Uterus (tissue), 4 donors: ENCODE results near the gene FPGS. TPM values are rescaled to one million over a fixed set of nuclear protein-coding genes. Genes with fewer than 3 reads are reported as not detected.

ENCODE experiments used
- DNase-seq, 2 donors: peaks; one replicate each; pipeline ENCODE4 v3.0.0-alpha.2; 2019 to 2020
- H3K27ac ChIP-seq, 2 donors: fragments of 200-600 bp; sonication (generic); 1 replicate in 1 of 2; 2 replicates in 1 of 2; pipeline ENCODE4 v1.5.1; 2016 to 2018
- H3K27me3 ChIP-seq, 2 donors: fragments of 200-600 bp; sonication (generic); one replicate each; pipeline ENCODE4 v1.5.1; 2018 to 2019; ENCODE audit warnings: control low read depth in 1 of 2
- H3K36me3 ChIP-seq, 2 donors: fragments of 200-600 bp; sonication (generic); one replicate each; pipeline ENCODE4 v1.5.1; 2019; ENCODE audit warnings: control low read depth in 1 of 2
- H3K4me1 ChIP-seq, 2 donors: fragments of 200-600 bp; sonication (generic); one replicate each; pipeline ENCODE4 v1.5.1; 2018 to 2019; ENCODE audit warnings: control low read depth in 1 of 2
- H3K4me3 ChIP-seq, 2 donors: fragments of 200-600 bp; sonication (generic); 1 replicate in 1 of 2; 2 replicates in 1 of 2; pipeline ENCODE4 v1.5.1; 2018 to 2019; ENCODE audit warnings: mild to moderate bottlenecking in 1 of 2
- H3K9me3 ChIP-seq, 2 donors: fragments of 200-600 bp; sonication (generic); one replicate each; pipeline ENCODE4 v1.5.1; 2019; ENCODE audit warnings: control low read depth in 1 of 2
- CTCF ChIP-seq, 4 experiments: fragments of 200-600 bp in 2 of 4; fragments of 450-650 bp in 2 of 4; sonication (generic) in 2 of 4; IDR thresholded peaks; one replicate each; pipeline ENCODE4 v1.5.1; 2016 to 2019; ENCODE audit warnings: antibody characterized with exemption in 4 of 4, mild to moderate bottlenecking in 2 of 4, moderate library complexity in 1 of 4
- POLR2A ChIP-seq, 2 donors: fragments of 450-650 bp; IDR thresholded peaks; one replicate each; pipeline ENCODE4 v1.6.1; 2016; ENCODE audit warnings: antibody characterized with exemption in 2 of 2, mild to moderate bottlenecking in 1 of 2, moderate library complexity in 1 of 2
- intact Hi-C: fragments of 100-400 bp; cut with DNase I; formaldehyde crosslinking; loops from one replicate; pipeline ENCODE4 v1.15.1; 2023; ENCODE audit warnings: low total_unique reads
- total RNA-seq, 4 donors: library from RNA; depleted of rRNA in 3 of 4; stranded (reverse); fragments of >200 nt in 3 of 4; gene quantifications; one replicate each; pipeline versions ENCODE4 v1.1.0 to v1.2.4, GENCODE V29; 2014 to 2023
- donor health status: DM: yes; HTN: yes; CAD: no.

The FPGS gene
- total RNA-seq, 4 donors from 2014 or later, result 11.5 to 128 (median 46.6) TPM

GRCh38 chr9:127789179-127789578 lies 13.5 kb upstream of the FPGS start:
- TF ChIP-seq POLR2A (IDR thresholded peaks at IDR 0.05) (no peak), CTCF (IDR thresholded peaks at IDR 0.05) (no peak)
- Histone ChIP-seq H3K4me1 (peaks cover 0 to 14% of the 10 kb centered on the region in 2 donors), H3K4me3 (no peak overlapping the region), H3K27ac (no peak overlapping the region), H3K9me3 (no peaks in the 10 kb centered on the region), H3K27me3 (no peaks in the 10 kb centered on the region), H3K36me3 (no peaks in the 10 kb centered on the region)
- intact Hi-C loops, result no loop called here
- DNase-seq, result no peak

DNA sequence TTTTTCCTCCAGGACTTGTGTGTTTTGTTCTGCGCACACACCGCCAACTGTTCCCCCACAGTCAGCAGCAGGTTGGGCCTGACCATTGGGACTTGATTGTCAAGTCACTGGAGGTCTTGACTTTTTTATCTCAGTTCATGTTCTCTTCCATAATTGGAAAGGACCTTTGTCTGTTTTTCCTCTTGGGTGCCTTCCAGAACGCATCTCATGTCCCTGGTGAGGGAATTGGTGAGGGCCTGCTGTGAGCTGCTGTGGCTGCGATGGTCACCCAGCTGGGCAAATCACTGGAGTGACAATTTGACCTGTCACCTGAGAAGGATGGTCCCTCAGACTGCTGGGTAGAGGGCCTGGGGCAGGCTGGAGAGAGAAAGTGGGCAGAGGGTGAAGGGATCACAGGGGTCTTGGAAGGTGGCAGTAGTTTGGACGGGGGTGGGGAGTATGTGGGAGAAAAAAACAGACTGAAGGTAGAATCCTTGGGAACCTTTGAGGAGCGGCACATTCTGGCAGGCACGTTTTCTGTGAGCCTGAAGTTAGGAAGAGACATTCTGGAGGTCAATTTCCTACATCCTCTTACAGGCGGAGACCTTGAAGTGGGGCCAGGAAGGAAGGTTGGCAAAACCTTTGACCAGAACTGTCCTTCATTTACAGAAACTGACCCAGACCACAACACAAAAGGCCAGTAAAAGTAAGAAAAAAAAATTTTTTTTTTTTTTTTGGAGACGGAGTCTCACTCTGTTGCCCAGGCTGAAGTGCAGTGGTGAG lies 12.4 kb upstream of the FPGS start:
- intact Hi-C loops, result no loop called here
- Histone ChIP-seq H3K4me3 (no peak overlapping the region), H3K27me3 (no peaks in the 10 kb centered on the region), H3K36me3 (no peaks in the 10 kb centered on the region), H3K27ac (no peak overlapping the region), H3K9me3 (no peaks in the 10 kb centered on the region), H3K4me1 (peaks cover 0 to 14% of the 10 kb centered on the region in 2 donors)
- TF ChIP-seq POLR2A (IDR thresholded peaks at IDR 0.05), result no peak
- TF ChIP-seq CTCF (IDR thresholded peaks at IDR 0.05), result no peak
- no peak for DNase-seq

DNA sequence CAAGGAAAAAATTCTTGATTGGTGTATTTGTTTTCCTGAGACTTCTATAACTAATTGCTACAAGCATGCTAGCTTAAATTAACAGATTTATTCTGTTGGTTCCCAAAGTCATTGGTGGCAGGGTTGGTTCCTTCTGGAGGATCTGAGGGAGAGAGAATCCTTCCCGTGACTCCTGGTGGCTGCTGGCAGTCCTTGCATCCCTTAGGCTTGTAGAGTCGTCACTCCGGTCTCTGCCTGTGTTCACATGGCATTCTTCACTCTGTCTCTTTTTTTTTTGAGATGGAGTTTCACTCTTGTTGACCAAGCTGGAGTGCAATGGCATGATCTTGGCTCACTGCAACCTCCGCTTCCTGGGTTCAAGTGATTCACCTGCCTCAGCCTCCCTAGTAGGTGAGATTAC lies 11.6 kb upstream of the FPGS start:
- DNase-seq, result no peak
- TF ChIP-seq POLR2A (IDR thresholded peaks at IDR 0.05) (no peak), CTCF (IDR thresholded peaks at IDR 0.05) (no peak)
- H3K27ac ChIP-seq, result no peak overlapping the region
- intact Hi-C loops, result no loop called here
- no peaks in the 10 kb centered on the region for H3K27me3 ChIP-seq
- H3K4me3 ChIP-seq, result no peak overlapping the region
- no peaks in the 10 kb centered on the region for H3K9me3 ChIP-seq
- no peaks in the 10 kb centered on the region for H3K36me3 ChIP-seq
- H3K4me1 ChIP-seq, result peaks cover 0 to 14% of the 10 kb centered on the region in 2 donors

DNA sequence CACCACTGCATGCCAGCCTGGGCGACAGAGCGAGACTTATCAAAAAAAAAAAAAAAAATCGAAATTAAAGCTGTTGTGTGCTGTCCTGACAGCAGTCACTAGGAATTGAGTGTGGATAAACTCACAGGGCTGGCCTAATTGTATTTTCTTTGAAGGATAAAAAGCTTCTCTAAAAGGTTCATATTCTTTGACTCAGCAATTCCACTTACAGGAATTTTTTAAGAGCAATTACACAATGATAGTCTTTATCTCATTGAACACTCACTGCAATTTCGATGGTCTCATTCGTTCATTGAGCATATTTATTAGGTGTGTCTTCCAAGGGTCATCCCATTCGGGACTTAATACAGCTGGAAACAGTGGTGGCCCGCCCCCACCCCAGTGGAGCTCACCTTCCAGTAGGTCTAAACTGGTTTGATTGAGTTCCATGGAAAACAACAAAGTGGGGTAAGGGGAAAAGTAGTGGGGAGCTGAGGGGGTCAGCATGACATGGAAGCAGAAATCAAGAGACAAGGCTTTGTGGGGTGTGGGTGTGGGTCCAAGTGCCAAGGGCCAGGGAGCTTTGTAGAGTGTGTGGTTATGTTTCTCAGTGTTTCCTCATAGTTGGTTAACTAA lies 10.2 kb upstream of the FPGS start:
- TF ChIP-seq POLR2A (IDR thresholded peaks at IDR 0.05) (no peak), CTCF (IDR thresholded peaks at IDR 0.05) (no peak)
- Histone ChIP-seq H3K4me1 (peaks cover 0 to 4% of the 10 kb centered on the region in 2 donors), H3K36me3 (no peaks in the 10 kb centered on the region), H3K27me3 (no peaks in the 10 kb centered on the region), H3K9me3 (no peaks in the 10 kb centered on the region), H3K27ac (peak overlapping the region in 1 of 2 donors; percentile 28), H3K4me3 (no peak overlapping the region)
- DNase-seq, result no peak
- intact Hi-C loops, result no loop called here

GRCh38 chr9:127793093-127793708 lies 9.5 kb upstream of the FPGS start:
- H3K27me3 ChIP-seq, result no peaks in the 10 kb centered on the region
- intact Hi-C loops, result no loop called here
- H3K4me1 ChIP-seq, result peaks cover 0 to 3% of the 10 kb centered on the region in 2 donors
- no peaks in the 10 kb centered on the region for H3K9me3 ChIP-seq
- no peak for DNase-seq
- no peak overlapping the region for H3K4me3 ChIP-seq
- H3K36me3 ChIP-seq, result no peaks in the 10 kb centered on the region
- peak overlapping the region; percentile 28 to 38 for H3K27ac ChIP-seq
- TF ChIP-seq CTCF (IDR thresholded peaks at IDR 0.05), result no peak
- no peak for TF ChIP-seq POLR2A (IDR thresholded peaks at IDR 0.05)
